HUES48 (cell line): ENCODE results near the gene TTC34.
"Not testable (repeated sequence)": the region's sequence is repeated elsewhere in the genome, so short reads cannot be mapped to it uniquely, and the experiment has no call there.

Experiments
- H3K27ac ChIP-seq: one replicate; pipeline ENCODE4 v1.7.0; 2013; ENCODE audit warnings: low read depth, low read length, inconsistent platforms
- H3K27me3 ChIP-seq: 2 replicates; pipeline ENCODE4 v1.6.1; 2013; ENCODE audit warnings: mild to moderate bottlenecking, low read length; ENCODE audit not compliant: control insufficient read depth, insufficient read depth
- H3K36me3 ChIP-seq: 2 replicates; pipeline ENCODE4 v1.6.1; 2013; ENCODE audit warnings: low read length; ENCODE audit not compliant: control insufficient read depth, insufficient read depth
- H3K4me1 ChIP-seq: 2 replicates; pipeline ENCODE4 v1.6.1; 2013; ENCODE audit warnings: mild to moderate bottlenecking, low read length; ENCODE audit not compliant: control insufficient read depth, insufficient read depth
- H3K4me3 ChIP-seq: 2 replicates; pipeline ENCODE4 v1.5.1; 2013; ENCODE audit warnings: mild to moderate bottlenecking, low read depth, low read length
- H3K9ac ChIP-seq: 2 replicates; pipeline ENCODE4 v1.6.1; 2013; ENCODE audit warnings: mild to moderate bottlenecking, low read depth, low read length, moderate library complexity
- H3K9me3 ChIP-seq: 2 replicates; pipeline ENCODE4 v1.6.1; 2013; ENCODE audit warnings: low read length; ENCODE audit not compliant: control insufficient read depth, insufficient read depth

Gene TTC34

GRCh38 chr1:2628191-2628932, 173.1 kb downstream of the TTC34 start:
- H3K9ac ChIP-seq, result no peak overlapping the region
- no peak overlapping the region for H3K27ac ChIP-seq
- no peaks in the 10 kb centered on the region for H3K9me3 ChIP-seq
- peaks cover 20% of the 10 kb centered on the region for H3K4me1 ChIP-seq
- peaks cover 54% of the 10 kb centered on the region for H3K27me3 ChIP-seq
- H3K36me3 ChIP-seq, result no peaks in the 10 kb centered on the region
- H3K4me3 ChIP-seq, result peak overlapping the region; percentile 52; the same call in 1 of the 2 replicates

GRCh38 chr1:2627746-2628145, 173.7 kb downstream of the TTC34 start:
- Histone ChIP-seq H3K9ac (no peak overlapping the region), H3K27ac (no peak overlapping the region), H3K9me3 (no peaks in the 10 kb centered on the region), H3K4me3 (no peak overlapping the region), H3K27me3 (peaks cover 54% of the 10 kb centered on the region), H3K4me1 (peaks cover 13% of the 10 kb centered on the region), H3K36me3 (no peaks in the 10 kb centered on the region)

- H3K4me1 ChIP-seq, H3K9me3 ChIP-seq, H3K36me3 ChIP-seq, H3K9ac ChIP-seq, H3K4me3 ChIP-seq, H3K27ac ChIP-seq: not testable (repeated sequence)
- peaks cover 51% of the 10 kb centered on the region for H3K27me3 ChIP-seq
Observed at GRCh38 chr1:2625748-2626147, 175.7 kb downstream of the TTC34 start.

DNA sequence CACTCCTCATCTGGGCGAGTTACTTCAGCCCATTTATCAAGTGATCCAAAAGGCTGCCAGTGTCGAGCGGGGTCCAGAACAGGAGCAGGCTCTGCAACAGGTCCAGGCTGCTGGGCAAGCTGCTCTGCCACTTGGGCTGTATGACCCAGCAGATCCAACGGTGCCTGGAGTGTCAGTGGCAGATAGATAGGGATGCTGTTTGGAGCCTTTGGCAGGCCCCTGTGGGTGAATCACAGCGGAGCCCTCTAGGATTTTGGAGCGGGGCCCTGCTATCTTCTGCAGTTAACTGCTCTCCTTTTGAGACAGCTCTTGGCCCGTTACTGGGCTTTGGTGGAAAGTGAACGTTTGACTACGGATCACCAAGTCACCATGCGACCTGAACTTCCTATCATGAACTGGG, 176.2 kb downstream of the TTC34 start:
- H3K27me3 ChIP-seq, result peaks cover 47% of the 10 kb centered on the region

DNA sequence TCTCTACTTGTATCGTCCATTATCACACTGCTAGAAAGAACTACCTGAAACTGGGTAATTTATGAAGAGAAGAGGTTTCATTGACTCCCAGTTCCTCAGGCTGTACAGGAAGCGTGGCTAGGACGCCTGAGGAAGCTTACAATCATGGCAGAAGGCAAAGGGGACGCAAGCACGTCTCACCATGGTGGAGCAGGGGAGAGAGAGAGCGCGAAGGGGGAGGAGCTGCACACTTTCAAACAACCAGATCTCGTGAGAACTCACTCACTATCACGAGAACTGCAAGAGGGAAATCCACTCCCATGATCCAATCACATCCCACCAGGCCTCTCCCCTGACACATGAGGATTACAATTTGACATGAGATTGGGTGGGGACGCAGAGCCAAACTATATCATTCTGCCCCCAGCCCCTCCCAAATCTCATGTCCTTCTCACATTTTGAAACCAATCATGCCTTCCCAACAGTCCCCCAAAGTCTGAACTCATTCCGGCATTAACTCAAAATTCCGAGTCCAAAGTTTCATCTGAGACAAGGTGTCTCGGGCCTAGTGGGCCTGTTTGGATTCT, 176.7 kb downstream of the TTC34 start:
- H3K9me3 ChIP-seq, result peaks cover 13% of the 10 kb centered on the region
- H3K4me3 ChIP-seq, result no peak overlapping the region
- H3K27me3 ChIP-seq, result peaks cover 42% of the 10 kb centered on the region
- no peaks in the 10 kb centered on the region for H3K4me1 ChIP-seq
- H3K36me3 ChIP-seq, result no peaks in the 10 kb centered on the region
- H3K9ac ChIP-seq, result no peak overlapping the region
- no peak overlapping the region for H3K27ac ChIP-seq

More for the DNA sequence above, 176.2 kb downstream of the TTC34 start:
- H3K36me3 ChIP-seq, result no peaks in the 10 kb centered on the region
- peaks cover 9% of the 10 kb centered on the region for H3K9me3 ChIP-seq
- no peak overlapping the region for H3K27ac ChIP-seq
- H3K4me3 ChIP-seq, result no peak overlapping the region
- H3K9ac ChIP-seq, result no peak overlapping the region
- H3K4me1 ChIP-seq, result no peaks in the 10 kb centered on the region

DNA sequence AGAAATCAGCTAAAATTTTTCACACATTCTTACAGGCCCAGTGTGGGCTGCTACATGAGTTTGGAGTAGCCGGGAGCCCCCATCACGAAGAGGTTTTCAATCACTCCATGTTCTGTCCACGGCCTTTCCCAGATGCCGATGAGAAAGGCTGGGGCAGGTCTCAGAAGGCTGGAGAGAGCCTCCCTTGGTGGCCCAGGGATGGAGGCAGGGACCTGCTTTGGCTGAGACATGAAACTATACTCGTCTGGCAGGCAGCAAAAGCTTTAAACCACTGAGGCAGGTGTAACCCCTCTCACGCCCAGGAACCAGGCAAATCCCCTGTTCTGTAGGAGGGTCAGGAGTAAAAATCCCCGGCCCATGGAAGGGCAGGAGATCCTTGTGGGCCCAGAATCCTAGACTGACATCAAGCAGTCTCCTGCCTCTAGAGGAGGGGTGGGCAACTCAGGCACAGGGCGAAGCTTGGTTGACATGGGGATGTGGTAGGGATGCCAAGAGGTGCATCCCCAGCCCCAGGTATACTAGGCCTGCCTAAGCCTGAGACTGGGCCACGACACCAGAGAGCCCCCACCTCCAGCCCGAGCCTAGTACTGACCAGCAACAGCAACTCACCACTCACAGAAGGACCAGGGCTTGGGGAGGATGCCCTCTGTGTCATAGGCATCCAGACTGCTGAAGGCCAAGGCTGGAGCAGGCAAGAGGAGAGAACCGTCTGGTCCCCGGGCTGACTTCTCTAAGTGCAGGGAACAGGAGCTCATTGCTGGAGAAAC, 177.7 kb downstream of the TTC34 start:
- Histone ChIP-seq H3K9me3 (peaks cover 13% of the 10 kb centered on the region), H3K27me3 (peaks cover 31% of the 10 kb centered on the region), H3K4me1 (no peaks in the 10 kb centered on the region), H3K9ac (no peak overlapping the region), H3K4me3 (no peak overlapping the region), H3K27ac (no peak overlapping the region), H3K36me3 (no peaks in the 10 kb centered on the region)

- Histone ChIP-seq H3K9me3 (peaks cover 13% of the 10 kb centered on the region), H3K36me3 (no peaks in the 10 kb centered on the region), H3K4me1 (no peaks in the 10 kb centered on the region), H3K27ac (no peak overlapping the region), H3K4me3 (no peak overlapping the region), H3K9ac (no peak overlapping the region), H3K27me3 (no peaks in the 10 kb centered on the region)
Observed at GRCh38 chr1:2617971-2618470, 183.5 kb downstream of the TTC34 start.

GRCh38 chr1:2614145-2614544, 187.3 kb downstream of the TTC34 start:
- H3K4me1 ChIP-seq, result peaks cover 4% of the 10 kb centered on the region; the same call in 1 of the 2 replicates
- no peaks in the 10 kb centered on the region for H3K36me3 ChIP-seq
- no peak overlapping the region for H3K9ac ChIP-seq
- no peak overlapping the region for H3K4me3 ChIP-seq
- no peaks in the 10 kb centered on the region for H3K9me3 ChIP-seq
- H3K27ac ChIP-seq, result no peak overlapping the region
- H3K27me3 ChIP-seq, result no peaks in the 10 kb centered on the region

DNA sequence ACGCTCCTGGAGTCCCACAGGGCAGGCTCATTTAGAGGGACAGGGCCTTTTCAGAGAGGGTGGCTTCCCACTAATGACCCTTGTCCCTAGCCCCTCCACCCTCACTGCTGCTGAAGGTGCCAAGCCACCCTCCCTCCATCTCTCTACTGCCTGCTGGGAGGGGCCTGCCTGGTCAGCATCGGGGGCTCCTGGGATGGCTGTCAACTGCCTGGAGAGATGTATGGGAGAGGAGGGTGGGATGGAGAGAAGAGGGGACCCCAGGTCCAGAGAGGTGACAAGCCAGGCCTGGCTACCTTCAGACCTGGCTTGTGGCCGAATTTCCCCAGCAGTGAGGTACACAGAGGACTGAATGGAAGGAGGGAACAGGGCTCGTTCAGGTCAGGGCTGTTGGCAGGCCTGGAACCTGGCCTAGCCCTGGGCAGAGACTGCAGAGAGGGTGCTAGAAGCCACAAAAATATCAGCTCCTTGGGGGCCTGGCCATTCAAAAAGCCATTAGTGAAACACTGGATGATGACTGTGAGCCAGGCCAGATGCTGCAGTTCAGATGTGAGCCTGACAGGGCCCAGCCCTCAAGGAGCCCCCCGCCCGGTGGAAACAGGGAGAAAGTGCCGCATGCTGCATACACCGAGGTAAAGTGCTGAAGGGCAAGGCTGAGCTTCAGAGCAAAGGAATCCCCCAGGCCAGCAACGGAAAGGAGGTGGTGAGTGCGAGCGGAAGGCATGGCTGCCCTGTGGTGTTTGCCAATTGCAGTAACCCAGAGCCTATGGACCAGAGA, 188.7 kb downstream of the TTC34 start:
- Histone ChIP-seq H3K4me1 (peaks cover 4% of the 10 kb centered on the region; the same call in 1 of the 2 replicates), H3K9ac (no peak overlapping the region)

DNA sequence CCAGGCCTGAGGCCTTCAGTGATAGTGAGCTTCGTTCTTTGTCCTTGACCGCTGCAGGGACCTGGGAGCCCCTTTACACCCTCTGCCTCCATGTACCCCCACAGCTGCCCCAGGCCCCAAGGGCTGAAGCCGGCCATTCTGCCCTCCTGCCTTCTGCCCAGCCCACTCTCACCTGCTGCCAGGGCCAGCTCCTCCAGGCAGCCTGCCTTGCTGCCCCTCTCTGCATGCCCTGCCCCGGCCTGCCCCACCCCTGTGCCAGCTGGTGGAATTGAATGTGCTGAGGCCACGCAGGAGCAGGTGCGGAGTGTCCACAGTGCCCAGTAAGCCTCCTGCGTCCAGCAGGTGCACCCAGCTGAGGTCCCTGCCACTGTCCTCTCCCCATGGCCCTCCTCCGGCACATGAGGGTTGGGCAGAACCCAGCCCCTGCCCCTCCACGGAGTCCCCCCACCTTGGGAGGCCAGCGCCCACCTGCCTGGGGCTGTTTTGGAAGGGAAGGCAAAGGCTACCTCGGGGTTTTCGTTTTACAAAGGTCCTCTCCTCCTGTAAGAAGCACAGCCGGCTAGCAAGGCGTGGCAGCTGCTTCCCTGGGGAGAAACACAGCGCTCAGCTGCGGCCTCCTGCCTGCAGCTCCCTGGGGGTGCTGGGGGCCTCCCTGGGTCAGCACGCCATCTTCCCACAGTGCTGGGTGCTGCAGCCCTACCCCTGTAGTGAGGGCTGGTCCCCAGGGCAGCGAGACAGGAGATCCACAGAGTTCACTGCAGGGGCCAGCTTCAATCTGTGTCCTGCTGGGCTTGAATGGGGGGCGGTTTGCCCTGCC, 189.7 kb downstream of the TTC34 start:
- Histone ChIP-seq H3K27ac (no peak overlapping the region), H3K27me3 (no peaks in the 10 kb centered on the region), H3K9me3 (no peaks in the 10 kb centered on the region), H3K9ac (no peak overlapping the region), H3K4me1 (peaks cover 4% of the 10 kb centered on the region; the same call in 1 of the 2 replicates), H3K36me3 (no peaks in the 10 kb centered on the region), H3K4me3 (no peak overlapping the region; the same call in 1 of the 2 replicates)

More for the DNA sequence above, 188.7 kb downstream of the TTC34 start:
- Histone ChIP-seq H3K9me3 (no peaks in the 10 kb centered on the region), H3K4me3 (no peak overlapping the region), H3K27ac (no peak overlapping the region), H3K36me3 (no peaks in the 10 kb centered on the region), H3K27me3 (no peaks in the 10 kb centered on the region)
